ENCODE data around the gene HMX1.

The HMX1 gene

DNA sequence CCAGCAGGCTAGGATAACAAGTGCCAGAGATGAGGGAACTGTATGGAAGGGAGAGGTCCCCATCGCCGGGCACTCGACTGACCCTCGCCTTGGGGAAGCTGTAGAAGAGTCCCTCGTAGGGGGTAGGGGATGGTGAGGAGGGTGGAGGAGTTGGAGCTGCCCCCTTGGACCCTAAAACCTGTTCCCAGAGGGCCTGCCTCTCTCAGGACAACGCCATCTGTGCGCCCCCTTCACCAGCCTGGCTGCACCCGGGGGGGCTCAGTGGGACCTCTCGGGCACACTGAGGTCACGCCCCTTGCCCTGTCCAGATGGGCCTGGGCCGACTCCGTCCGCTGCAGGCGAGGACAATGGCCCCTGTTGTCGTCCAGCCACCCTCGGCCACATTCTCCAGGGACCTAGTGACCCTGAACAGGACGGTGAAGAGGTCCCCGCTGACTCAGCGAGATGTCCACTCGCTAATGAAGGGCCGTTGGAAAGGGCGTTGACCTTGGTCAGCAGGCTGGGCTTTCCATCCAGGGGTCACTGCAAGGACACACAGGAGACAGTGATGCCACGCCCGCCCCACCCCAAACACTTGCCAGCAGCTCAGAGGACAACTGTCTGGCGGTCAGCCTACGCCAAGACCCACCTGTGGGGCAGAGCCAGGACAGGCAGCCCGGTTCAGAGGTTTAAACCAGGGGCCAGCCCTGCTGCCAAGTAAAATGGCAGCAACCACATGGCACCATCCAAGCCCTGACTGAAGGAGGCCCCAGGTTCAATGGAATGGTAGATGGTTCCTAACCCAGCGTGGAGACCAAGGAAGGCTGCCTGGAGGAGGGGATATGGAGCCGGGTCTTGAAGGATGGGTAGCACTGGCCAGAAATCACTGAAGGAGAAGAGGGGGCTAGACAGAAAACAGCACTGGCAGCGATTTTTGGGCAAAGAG lies 51.2 kb downstream of the HMX1 start:
- no peak for DNase-seq (ENCODE audit: low read depth in 2 of 2)

DNA sequence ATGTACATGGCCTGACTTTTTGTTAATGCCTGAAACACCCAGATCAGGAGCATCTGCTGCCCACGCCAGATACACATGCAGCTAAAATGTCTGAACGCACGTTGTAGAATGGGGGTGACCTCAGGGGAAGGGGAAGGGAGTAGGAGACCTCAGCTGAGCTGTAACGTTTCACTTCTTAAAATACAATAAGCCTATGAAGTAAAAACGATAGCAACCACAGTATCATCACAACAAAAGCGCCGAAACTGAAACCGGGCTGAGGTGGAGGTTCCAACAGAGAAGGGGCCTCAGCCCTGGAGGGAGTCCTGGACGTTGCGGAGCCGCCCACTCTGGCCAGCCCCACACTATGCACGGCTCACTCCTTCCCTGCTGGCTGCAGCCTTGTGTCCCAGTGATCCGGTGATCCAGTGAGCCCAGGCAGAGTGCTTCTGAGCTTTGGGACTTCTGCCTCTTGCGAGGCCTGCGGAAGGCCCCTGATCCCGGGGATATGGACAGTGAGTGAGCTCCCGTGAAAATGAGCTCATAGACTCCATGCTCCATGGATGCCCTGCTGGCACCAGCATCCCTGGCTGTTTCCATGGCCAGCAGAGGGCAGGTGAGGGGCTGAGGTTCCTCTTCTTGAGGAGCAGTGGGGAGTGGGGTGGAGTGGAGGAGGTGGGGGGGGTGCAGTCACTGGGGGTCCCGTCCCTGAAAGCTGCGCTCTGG lies 52.0 kb downstream of the HMX1 start:
- no peak for DNase-seq (ENCODE audit: low read depth in 2 of 2)

DNA sequence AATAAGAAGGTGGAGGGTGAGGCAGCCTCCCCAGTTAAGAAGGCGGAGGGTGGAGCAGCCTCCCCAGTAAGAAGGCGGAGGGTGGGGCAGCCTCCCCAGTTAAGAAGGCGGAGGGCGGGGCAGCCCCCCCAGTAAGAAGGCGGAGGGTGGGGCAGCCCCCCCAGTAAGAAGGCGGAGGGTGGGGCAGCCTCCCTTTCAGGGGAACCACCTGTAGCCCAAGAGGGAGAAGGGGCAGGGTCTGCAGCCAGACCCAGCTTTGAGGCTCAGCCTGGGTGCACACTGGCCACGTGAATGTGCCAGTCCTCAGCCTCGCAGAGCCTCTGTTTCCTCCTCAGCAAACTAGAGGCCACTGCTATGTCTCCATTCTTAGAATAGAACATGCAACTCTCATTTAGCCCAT lies 52.6 kb downstream of the HMX1 start:
- no peak for DNase-seq (ENCODE audit: low read depth in 2 of 2)

DNA sequence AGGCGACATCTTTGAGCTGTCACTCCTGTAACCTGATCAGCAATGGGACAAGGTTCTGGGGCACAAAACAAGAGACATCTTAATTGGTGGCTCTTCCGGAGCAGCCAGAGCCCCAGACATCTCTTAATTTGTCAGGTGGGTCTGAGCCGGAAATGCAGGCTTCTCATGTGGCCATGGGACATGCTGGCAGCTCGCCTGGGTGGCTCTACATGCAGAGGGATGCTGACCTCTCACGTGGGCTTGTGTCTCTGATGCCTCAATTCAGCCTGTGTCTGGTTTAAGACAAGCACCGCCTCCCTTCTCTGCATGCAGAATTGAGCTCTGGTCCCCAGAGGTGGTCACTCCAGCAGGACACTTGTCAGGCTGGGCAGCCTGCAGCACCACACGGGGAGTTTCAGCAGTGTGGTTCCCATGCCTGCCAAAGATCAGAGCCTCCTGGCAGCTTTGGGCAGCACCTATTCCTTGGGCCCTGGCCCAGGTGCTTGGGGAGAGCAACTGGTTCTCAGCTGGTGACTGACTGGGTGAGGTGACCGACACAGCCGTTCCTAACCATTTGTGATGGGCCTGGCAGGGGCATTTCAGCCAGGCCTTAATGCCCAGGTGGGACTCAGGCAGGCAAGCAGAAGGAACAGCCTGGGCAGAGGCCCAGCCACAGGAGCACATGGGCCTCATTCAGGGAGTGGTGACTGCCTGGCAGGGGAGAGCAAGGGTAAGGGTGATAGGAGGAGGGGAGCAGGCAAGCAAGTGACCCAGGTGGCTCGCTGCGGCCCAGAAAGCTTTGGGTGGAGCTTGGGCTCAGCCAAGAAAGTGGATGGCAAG lies 53.4 kb downstream of the HMX1 start:
- no peak for DNase-seq (ENCODE audit: low read depth in 2 of 2)

DNA sequence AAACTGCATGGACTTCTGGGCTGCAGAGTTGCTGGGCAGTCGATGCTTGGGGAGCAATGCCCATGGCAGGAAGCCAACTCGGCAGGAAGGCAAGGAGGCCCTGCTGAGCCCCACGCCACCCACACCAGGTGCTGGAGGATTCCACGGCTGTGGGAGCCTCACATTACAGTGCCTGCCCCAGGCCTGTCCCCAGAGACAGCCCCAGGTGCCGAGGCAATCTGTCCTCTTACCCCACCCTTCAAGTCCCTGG lies 53.9 kb downstream of the HMX1 start:
- DNase-seq (ENCODE audit: low read depth in 2 of 2): no peak

DNA sequence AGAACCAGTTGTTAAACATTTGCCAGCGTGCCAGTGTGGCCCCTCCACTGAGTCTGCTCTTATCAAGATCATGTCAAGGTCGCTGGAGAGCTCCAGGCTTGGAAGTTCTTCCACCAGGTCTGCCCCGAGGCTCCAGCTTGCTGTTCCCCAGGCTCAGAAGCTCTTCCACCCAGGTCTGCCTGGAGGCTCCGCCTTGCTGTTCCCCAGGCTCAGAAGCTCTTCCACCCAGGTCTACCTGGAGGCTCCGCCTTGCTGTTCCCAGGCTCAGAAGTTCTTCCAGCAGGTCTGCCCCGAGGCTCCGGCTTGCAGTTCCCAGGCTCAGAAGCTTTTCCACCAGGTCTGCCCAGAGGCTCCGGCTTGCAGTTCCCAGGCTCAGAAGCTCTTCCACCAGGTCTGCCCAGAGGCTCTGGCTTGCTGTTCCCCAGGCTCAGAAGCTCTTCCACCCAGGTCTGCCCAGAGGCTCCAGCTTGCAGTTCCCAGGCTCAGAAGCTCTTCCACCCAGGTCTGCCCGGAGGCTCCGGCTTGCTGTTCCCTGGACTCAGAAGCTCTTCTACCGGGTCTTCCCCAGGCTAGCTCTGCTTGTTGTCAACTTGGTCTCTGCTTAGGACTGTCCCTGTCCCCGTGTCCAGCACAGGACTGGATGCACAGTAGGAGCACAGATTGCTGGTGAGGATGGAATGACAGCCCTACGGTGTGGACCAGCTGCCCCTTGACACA lies 54.4 kb downstream of the HMX1 start:
- DNase-seq (ENCODE audit: low read depth in 2 of 2): no peak
